NCI-H446 treated with DMSO at 0.1 percent for 48 hours (cell line): ENCODE results near the gene IL1RAPL2.
"Not testable (repeated sequence)": the region's sequence is repeated elsewhere in the genome, so short reads cannot be mapped to it uniquely, and the experiment has no call there.

ENCODE experiments used
- DNase-seq: peaks from one replicate; lab custom pipeline; 2025; lab: John Stamatoyannopoulos, UW

Gene IL1RAPL2

GRCh38 chrX:104670051-104670450 is 104.1 kb downstream of the IL1RAPL2 start:
- no peak for DNase-seq

- DNase-seq = not testable (repeated sequence)
These were observed 111.5 kb downstream of the IL1RAPL2 start for GRCh38 chrX:104677517-104677916.

GRCh38 chrX:104679175-104679574 is 113.2 kb downstream of the IL1RAPL2 start:
- DNase-seq = no peak

- no peak for DNase-seq
These were observed 115.2 kb downstream of the IL1RAPL2 start for GRCh38 chrX:104681214-104681613.

- no peak for DNase-seq
These were observed 118.1 kb downstream of the IL1RAPL2 start for GRCh38 chrX:104684077-104684476.

- no peak for DNase-seq
These were observed 129.6 kb downstream of the IL1RAPL2 start for GRCh38 chrX:104695593-104695992.

- DNase-seq = no peak
These were observed 130.7 kb downstream of the IL1RAPL2 start for GRCh38 chrX:104696667-104697066.

- no peak for DNase-seq
These were observed 131.3 kb downstream of the IL1RAPL2 start for GRCh38 chrX:104697294-104697693.

GRCh38 chrX:104707042-104707441 is 141.0 kb downstream of the IL1RAPL2 start:
- DNase-seq = no peak

- DNase-seq = no peak
These were observed 141.6 kb downstream of the IL1RAPL2 start for GRCh38 chrX:104707572-104707971.

GRCh38 chrX:104712515-104712914 is 146.5 kb downstream of the IL1RAPL2 start:
- peak; percentile 12 for DNase-seq

GRCh38 chrX:104721854-104722253 is 155.9 kb downstream of the IL1RAPL2 start:
- no peak for DNase-seq

- no peak for DNase-seq
These were observed 162.5 kb downstream of the IL1RAPL2 start for GRCh38 chrX:104728456-104728855.

- peak; percentile 30 for DNase-seq
These were observed 176.4 kb downstream of the IL1RAPL2 start for GRCh38 chrX:104742355-104742754.

- no peak for DNase-seq
These were observed 179.2 kb downstream of the IL1RAPL2 start for GRCh38 chrX:104745152-104745551.

GRCh38 chrX:104749951-104750610 is 184.1 kb downstream of the IL1RAPL2 start:
- peak; percentile 93 for DNase-seq

- DNase-seq = no peak
These were observed 196.6 kb downstream of the IL1RAPL2 start for GRCh38 chrX:104762641-104763040.

- DNase-seq = no peak
These were observed 223.8 kb downstream of the IL1RAPL2 start for GRCh38 chrX:104789784-104790183.

- no peak for DNase-seq
These were observed 229.8 kb downstream of the IL1RAPL2 start for GRCh38 chrX:104795804-104796203.

GRCh38 chrX:104803219-104803618 is 237.2 kb downstream of the IL1RAPL2 start:
- no peak for DNase-seq

- DNase-seq = no peak
These were observed 240.3 kb downstream of the IL1RAPL2 start for GRCh38 chrX:104806346-104806745.

- peak; percentile 59 for DNase-seq
These were observed 267.4 kb downstream of the IL1RAPL2 start for GRCh38 chrX:104833401-104833800.

GRCh38 chrX:104842646-104843045 is 276.6 kb downstream of the IL1RAPL2 start:
- no peak for DNase-seq

- no peak for DNase-seq
These were observed 286.2 kb downstream of the IL1RAPL2 start for GRCh38 chrX:104852241-104852640.
